OCI-LY7 (cell line): ENCODE data around the gene ANKRD2. TPM values are rescaled to one million over a fixed set of nuclear protein-coding genes. Genes with fewer than 3 reads are reported as not detected.

ENCODE experiments used
- BruUV-seq: library from RNA; stranded (reverse); fragments of 400-500 nt; replicated peaks from 2 replicates; lab custom pipeline; 2021; lab: Mats Ljungman, UMichigan
- CTCF ChIA-PET: fragments of 300-600 bp; sonication (Branson Sonifier 250); formaldehyde crosslinking; loops from one replicate; lab custom pipeline; 2022; ENCODE audit warnings: antibody characterized with exemption; ENCODE audit not compliant: unreplicated experiment; lab: Charles Lee
- POLR2A ChIA-PET: fragments of 300-600 bp; sonication (Branson Sonifier 250); formaldehyde crosslinking; loops from one replicate; lab custom pipeline; 2022; ENCODE audit warnings: antibody characterized with exemption; lab: Charles Lee
- DNase-seq: peaks from one replicate; pipeline ENCODE4 v3.0.0-alpha.2; 2015; ENCODE audit warnings: low spot score
- H2AFZ ChIP-seq: fragments of 200-600 bp; sonication (generic), shearing (Covaris generic); 2 replicates; pipeline ENCODE4 v1.6.1; 2014; ENCODE audit warnings: mild to moderate bottlenecking, antibody characterized with exemption, low read length, moderate library complexity
- H3K27ac ChIP-seq: fragments of 200-600 bp; sonication (generic); 2 replicates; pipeline ENCODE4 v1.5.1; 2014; ENCODE audit warnings: mixed run types, low read depth, mild to moderate bottlenecking, moderate library complexity, low read length, inconsistent platforms; ENCODE audit not compliant: poor library complexity, severe bottlenecking
- H3K36me3 ChIP-seq: fragments of 200-600 bp; sonication (generic); 2 replicates; pipeline ENCODE4 v1.6.1; 2014; ENCODE audit warnings: mild to moderate bottlenecking, antibody characterized with exemption, low read length, moderate library complexity, mixed read lengths; ENCODE audit not compliant: insufficient read depth
- H3K4me1 ChIP-seq: fragments of 200-600 bp; sonication (generic); 2 replicates; pipeline ENCODE4 v1.5.1; 2014; ENCODE audit warnings: mild to moderate bottlenecking, low read length; ENCODE audit not compliant: insufficient read depth, poor library complexity, severe bottlenecking
- H3K4me2 ChIP-seq: fragments of 200-600 bp; sonication (generic); 2 replicates; pipeline ENCODE4 v1.6.1; 2014; ENCODE audit warnings: mild to moderate bottlenecking, low read length
- H3K4me3 ChIP-seq: fragments of 200-600 bp; sonication (generic); 2 replicates; pipeline ENCODE4 v1.5.1; 2014; ENCODE audit warnings: mild to moderate bottlenecking, low read depth, low read length; ENCODE audit not compliant: poor library complexity, severe bottlenecking
- H3K79me2 ChIP-seq: fragments of 200-600 bp; sonication (generic); 2 replicates; pipeline ENCODE4 v1.6.1; 2016; ENCODE audit warnings: low read depth, mild to moderate bottlenecking, low read length, moderate library complexity, mixed read lengths; ENCODE audit not compliant: insufficient read depth
- H3K9me2 ChIP-seq: fragments of 200-600 bp; sonication (generic); 2 replicates; pipeline ENCODE4 v1.6.1; 2016; ENCODE audit warnings: mild to moderate bottlenecking, low read length, mixed read lengths; ENCODE audit not compliant: insufficient read depth
- H3K9me3 ChIP-seq: fragments of 200-600 bp; sonication (generic); 2 replicates; pipeline ENCODE4 v1.6.1; 2014; ENCODE audit warnings: mild to moderate bottlenecking, mixed run types, low read length, mixed read lengths
- H4K20me1 ChIP-seq: fragments of 200-600 bp; sonication (generic); 2 replicates; pipeline ENCODE4 v1.6.1; 2014; ENCODE audit warnings: mild to moderate bottlenecking, antibody characterized with exemption, low read length, moderate library complexity, mixed read lengths; ENCODE audit not compliant: insufficient read depth
- EZH2phosphoT487 ChIP-seq: fragments of 200-600 bp; sonication (generic); IDR thresholded peaks from 2 replicates; pipeline ENCODE4 v1.6.1; 2018; ENCODE audit warnings: low read depth, borderline replicate concordance, mild to moderate bottlenecking, mixed run types, antibody characterized with exemption, low read length, moderate library complexity, mixed read lengths
- intact Hi-C: fragments of 100-400 bp; cut with micrococcal nuclease; formaldehyde crosslinking; loops from one replicate; pipeline ENCODE4 v1.10.0; 2022; ENCODE audit not compliant: unreplicated experiment
- total RNA-seq, 2 experiments: library from RNA; depleted of rRNA in 1 of 2; stranded (reverse); fragments of >200 nt in 1 of 2; shearing (Covaris generic) in 1 of 2; gene quantifications; 2 replicates each; pipeline ENCODE4 v1.2.3, GENCODE V29; 2014 to 2022
- TF ChIP-seq, protein P1 (sequence below): fragments of 200-600 bp; sonication (generic); conservative IDR thresholded peaks from 2 replicates; pipeline ENCODE4 v1.5.1; 2014; ENCODE audit warnings: mild to moderate bottlenecking, antibody characterized with exemption, low read length, moderate library complexity, mixed read lengths

The ANKRD2 gene
- total RNA-seq, 2 experiments from 2014 or later: not detected

GRCh38 chr10:97570146-97570788 lies 2.3 kb upstream of the ANKRD2 start:
- DNase-seq: no peak
- ChIA-PET POLR2A (no interaction called here), CTCF (interaction anchor here (0.5 kb wide), 1 partner anchor 1175 kb away, joined by 3 read pairs; no protein-coding TSS in a partner anchor)
- no peaks in the 10 kb centered on the region for H3K4me1 ChIP-seq
- H4K20me1 ChIP-seq: no peaks in the 10 kb centered on the region
- no TSS peak for BruUV-seq
- TF ChIP-seq, protein P1, sequence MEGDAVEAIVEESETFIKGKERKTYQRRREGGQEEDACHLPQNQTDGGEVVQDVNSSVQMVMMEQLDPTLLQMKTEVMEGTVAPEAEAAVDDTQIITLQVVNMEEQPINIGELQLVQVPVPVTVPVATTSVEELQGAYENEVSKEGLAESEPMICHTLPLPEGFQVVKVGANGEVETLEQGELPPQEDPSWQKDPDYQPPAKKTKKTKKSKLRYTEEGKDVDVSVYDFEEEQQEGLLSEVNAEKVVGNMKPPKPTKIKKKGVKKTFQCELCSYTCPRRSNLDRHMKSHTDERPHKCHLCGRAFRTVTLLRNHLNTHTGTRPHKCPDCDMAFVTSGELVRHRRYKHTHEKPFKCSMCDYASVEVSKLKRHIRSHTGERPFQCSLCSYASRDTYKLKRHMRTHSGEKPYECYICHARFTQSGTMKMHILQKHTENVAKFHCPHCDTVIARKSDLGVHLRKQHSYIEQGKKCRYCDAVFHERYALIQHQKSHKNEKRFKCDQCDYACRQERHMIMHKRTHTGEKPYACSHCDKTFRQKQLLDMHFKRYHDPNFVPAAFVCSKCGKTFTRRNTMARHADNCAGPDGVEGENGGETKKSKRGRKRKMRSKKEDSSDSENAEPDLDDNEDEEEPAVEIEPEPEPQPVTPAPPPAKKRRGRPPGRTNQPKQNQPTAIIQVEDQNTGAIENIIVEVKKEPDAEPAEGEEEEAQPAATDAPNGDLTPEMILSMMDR: no peak
- no peak for TF ChIP-seq EZH2phosphoT487
- no peaks in the 10 kb centered on the region for H3K36me3 ChIP-seq
- H2AFZ ChIP-seq: no peak overlapping the region
- no peaks in the 10 kb centered on the region for H3K9me2 ChIP-seq
- no peak overlapping the region for H3K4me3 ChIP-seq
- no peak overlapping the region for H3K4me2 ChIP-seq
- intact Hi-C loops: loop anchor here (5.0 kb wide), 1 partner anchor 162 kb away; no protein-coding TSS in a partner anchor
- no peak overlapping the region for H3K27ac ChIP-seq
- no peaks in the 10 kb centered on the region for H3K79me2 ChIP-seq
- no peaks in the 10 kb centered on the region for H3K9me3 ChIP-seq

- no peak for TF ChIP-seq EZH2phosphoT487
- TF ChIP-seq, protein P1: no peak
- intact Hi-C loops: loop anchor here (5.0 kb wide), 1 partner anchor 161 kb away; no protein-coding TSS in a partner anchor
- H3K79me2 ChIP-seq: no peaks in the 10 kb centered on the region
- H3K36me3 ChIP-seq: no peaks in the 10 kb centered on the region
- ChIA-PET POLR2A (no interaction called here), CTCF (interaction anchor here (1.5 kb wide), 1 partner anchor 42 kb away, joined by 5 read pairs; no protein-coding TSS in a partner anchor)
- no peaks in the 10 kb centered on the region for H4K20me1 ChIP-seq
- no peak overlapping the region for H3K4me2 ChIP-seq
- no peak overlapping the region for H2AFZ ChIP-seq
- H3K9me3 ChIP-seq: no peaks in the 10 kb centered on the region
- no peaks in the 10 kb centered on the region for H3K4me1 ChIP-seq
- H3K27ac ChIP-seq: no peak overlapping the region
- no peak for DNase-seq
- no peaks in the 10 kb centered on the region for H3K9me2 ChIP-seq
- no TSS peak for BruUV-seq
- H3K4me3 ChIP-seq: no peak overlapping the region
These were observed 1.6 kb upstream of the ANKRD2 start for GRCh38 chr10:97570789-97571471.
